Middle frontal gyrus (tissue), 1 donor: Measurements from ENCODE around the gene GFPT2.

ENCODE experiments used
- DNase-seq: peaks from one replicate; pipeline ENCODE4 v3.0.0-alpha.2; 2015; ENCODE audit warnings: low spot score; ENCODE audit errors: extremely low spot score

The GFPT2 gene

GRCh38 chr5:180287868-180288267 lies 65.3 kb downstream of the GFPT2 start:
- no peak for DNase-seq

DNA sequence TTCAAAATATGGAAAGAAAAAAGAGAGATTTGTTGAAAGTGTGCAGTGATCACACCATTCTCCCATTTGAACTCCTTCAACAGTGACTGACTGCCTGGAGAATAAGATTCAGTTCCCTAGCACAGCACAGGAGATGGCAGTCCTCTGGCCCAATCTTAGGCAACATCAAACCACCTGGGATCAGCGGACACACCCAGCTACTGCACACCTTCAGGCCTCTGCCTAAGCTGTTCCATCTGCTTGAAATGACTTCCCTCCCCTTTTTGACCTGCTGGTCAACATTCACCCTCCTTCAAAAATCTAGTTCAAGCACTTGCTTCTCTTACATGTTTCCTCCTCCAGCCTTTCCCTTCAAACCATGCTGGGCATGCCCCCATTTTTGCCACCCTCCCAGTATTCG lies 65.7 kb downstream of the GFPT2 start:
- DNase-seq, result no peak

- peak; percentile 50 for DNase-seq
Measured at GRCh38 chr5:180284149-180284548, 69.0 kb downstream of the GFPT2 start.

DNA sequence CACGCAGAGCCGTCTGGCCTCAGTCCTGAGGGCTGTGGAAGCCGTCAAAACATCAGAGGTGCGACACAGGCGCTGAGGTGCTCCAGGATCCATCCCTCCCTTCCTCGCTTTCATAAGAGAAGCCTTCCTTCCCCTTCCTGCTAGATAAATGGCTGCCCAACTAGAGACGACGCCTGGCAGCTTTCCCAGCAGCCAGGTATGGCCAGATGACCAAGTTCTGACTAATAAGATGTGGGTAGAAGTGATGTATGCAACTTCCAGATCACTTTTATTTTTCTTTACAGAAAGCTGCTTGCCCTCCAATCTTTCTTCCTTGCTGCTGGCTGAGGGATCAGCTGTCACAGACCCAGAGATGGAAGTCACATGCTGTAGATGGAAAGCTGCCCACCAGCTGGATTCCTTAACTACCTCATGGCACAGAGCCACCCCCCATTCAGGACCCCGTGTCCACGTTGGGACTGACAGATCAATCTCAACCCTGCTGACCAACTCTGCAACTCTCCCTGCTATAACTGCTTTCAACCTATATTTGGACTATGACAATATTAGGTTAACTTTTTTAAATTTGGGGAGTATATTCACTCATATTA lies 70.0 kb downstream of the GFPT2 start:
- DNase-seq, result no peak

GRCh38 chr5:180282281-180282680 lies 70.9 kb downstream of the GFPT2 start:
- DNase-seq, result no peak

DNA sequence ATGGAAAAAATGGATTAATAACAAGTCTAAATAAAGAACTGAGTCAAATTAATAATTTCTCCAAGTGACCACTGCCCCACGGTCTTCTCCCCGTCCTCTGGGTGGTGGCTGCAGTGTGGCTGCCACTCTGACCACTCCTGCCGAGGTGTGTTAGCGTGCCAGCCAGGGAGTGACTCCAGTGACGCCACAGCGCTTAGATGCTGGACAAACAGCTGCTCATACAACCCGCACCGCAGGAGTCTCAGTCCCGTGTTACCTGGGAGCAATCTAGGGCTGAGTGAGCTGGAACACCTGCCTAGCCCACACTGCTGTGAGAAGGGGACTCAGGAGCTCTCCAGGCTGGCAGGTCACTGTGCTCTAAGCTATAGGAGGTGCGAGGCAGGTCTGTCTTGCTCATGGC lies 71.4 kb downstream of the GFPT2 start:
- DNase-seq, result no peak

GRCh38 chr5:180274695-180275094 lies 78.4 kb downstream of the GFPT2 start:
- no peak for DNase-seq

GRCh38 chr5:180271221-180271620 lies 81.9 kb downstream of the GFPT2 start:
- DNase-seq, result no peak

- no peak for DNase-seq
Measured at GRCh38 chr5:180259260-180259611, 93.9 kb downstream of the GFPT2 start.

DNA sequence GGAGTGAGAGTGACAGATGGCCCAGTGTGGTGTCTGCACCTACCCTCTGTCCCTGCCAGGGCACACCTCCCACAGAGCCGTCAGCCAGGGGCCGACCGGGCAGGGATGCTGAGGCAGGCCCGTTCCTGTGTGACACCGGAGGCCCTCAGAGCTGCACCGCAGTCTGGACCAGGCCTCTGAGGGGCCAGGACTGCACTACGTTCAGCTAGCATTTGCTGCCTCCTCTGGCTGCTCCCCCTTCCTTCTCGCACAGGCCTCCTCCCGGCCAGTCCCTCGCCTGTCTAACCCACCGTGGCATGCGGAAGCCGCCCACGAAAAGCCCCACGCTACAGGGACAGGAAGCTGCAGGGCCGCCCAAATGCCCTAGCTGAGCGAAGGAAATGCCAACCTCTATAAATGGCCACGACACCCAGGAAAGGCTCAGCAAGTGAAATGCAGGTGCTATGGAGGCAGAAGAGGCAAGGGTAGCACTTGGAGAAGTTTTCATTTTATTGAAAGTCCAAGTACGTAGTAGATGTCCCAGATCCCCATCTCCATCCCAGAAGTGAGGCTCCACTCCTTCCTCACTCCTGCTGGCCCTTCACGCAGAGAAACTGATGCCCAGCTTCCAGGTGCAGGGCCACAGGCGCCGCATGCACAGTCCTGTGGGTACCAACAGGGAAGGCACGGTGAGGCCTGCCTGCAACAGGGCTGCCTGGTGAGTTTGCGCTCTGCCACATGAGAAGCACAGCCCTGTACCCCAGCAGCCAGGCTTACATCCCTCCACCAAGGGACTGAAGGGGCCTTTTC lies 99.9 kb downstream of the GFPT2 start:
- no peak for DNase-seq

GRCh38 chr5:180251887-180252286 lies 101.2 kb downstream of the GFPT2 start:
- DNase-seq, result no peak

- DNase-seq, result no peak
Measured at GRCh38 chr5:180251141-180251540, 102.0 kb downstream of the GFPT2 start.
